ENCODE measurements around the gene CERS6.

DNA sequence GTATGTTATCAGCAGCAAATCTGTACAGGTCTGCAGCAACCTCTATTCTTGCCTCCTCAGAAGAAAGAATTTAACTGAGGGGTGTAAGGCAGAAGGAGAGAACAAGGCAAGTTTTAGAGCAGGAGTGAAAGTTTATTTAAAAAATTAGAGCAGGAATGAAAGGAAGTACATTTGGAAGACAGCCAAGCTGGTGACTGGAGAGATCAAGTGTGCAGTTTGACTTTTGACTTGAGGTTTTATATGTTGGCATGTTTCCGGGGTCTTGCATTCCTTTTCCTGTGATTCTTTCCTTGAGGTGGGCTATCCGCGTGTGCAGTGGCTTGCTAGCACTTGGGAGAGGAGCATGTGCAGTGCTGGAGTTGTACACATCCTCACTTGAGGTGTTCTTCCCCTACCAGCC, 16.5 kb upstream of the CERS6 start:
- no peak for TF ChIP-seq CEBPB (IDR thresholded peaks at IDR 0.05; ENCODE audit: borderline replicate concordance in 1 of 2, low read depth in 2 of 2, low read length in 2 of 2)
- no peak for TF ChIP-seq HDAC2 (IDR thresholded peaks at IDR 0.05)
- no peak for TF ChIP-seq POLR2AphosphoS5 (IDR thresholded peaks at IDR 0.05; ENCODE audit: low read length)
- TF ChIP-seq CEBPZ (IDR thresholded peaks at IDR 0.05; ENCODE audit: low read depth, low read length): no peak
- TF ChIP-seq POLR2A (IDR thresholded peaks at IDR 0.05; ENCODE audit: low read depth, low read length): no peak
- no peak for TF ChIP-seq RAD21 (IDR thresholded peaks at IDR 0.05; ENCODE audit: insufficient read depth, low read depth, low read length)
- TF ChIP-seq USF2 (IDR thresholded peaks at IDR 0.05; ENCODE audit: borderline replicate concordance, low read depth, low read length): no peak
- TF ChIP-seq TCF12 (IDR thresholded peaks at IDR 0.05; ENCODE audit: low read depth, low read length): no peak
- TF ChIP-seq KDM1A (IDR thresholded peaks at IDR 0.05; ENCODE audit: borderline replicate concordance): no peak
- TF ChIP-seq ESRRA (IDR thresholded peaks at IDR 0.05; ENCODE audit: low read length): no peak

All from GM12878 (cell line).